Hindlimb muscle (tissue), 1 donor: Measurements from ENCODE around the gene BAIAP2. TPM values are rescaled to one million over a fixed set of nuclear protein-coding genes. Genes with fewer than 3 reads are reported as not detected.
A peak's percentile ranks its signal among the peaks of the same experiment; 100 is the strongest.

Experiments
- DNase-seq: peaks from one replicate; pipeline ENCODE4 v3.0.0-alpha.2; 2013
- polyA plus RNA-seq: library from polyadenylated mRNA; unstranded; fragments of 120-200 nt; gene quantifications from one replicate; pipeline ENCODE4 v1.2.1, GENCODE V29; 2013; ENCODE audit not compliant: insufficient read length

The BAIAP2 gene
- polyA plus RNA-seq, 1 donor, result 18.9 TPM

DNA sequence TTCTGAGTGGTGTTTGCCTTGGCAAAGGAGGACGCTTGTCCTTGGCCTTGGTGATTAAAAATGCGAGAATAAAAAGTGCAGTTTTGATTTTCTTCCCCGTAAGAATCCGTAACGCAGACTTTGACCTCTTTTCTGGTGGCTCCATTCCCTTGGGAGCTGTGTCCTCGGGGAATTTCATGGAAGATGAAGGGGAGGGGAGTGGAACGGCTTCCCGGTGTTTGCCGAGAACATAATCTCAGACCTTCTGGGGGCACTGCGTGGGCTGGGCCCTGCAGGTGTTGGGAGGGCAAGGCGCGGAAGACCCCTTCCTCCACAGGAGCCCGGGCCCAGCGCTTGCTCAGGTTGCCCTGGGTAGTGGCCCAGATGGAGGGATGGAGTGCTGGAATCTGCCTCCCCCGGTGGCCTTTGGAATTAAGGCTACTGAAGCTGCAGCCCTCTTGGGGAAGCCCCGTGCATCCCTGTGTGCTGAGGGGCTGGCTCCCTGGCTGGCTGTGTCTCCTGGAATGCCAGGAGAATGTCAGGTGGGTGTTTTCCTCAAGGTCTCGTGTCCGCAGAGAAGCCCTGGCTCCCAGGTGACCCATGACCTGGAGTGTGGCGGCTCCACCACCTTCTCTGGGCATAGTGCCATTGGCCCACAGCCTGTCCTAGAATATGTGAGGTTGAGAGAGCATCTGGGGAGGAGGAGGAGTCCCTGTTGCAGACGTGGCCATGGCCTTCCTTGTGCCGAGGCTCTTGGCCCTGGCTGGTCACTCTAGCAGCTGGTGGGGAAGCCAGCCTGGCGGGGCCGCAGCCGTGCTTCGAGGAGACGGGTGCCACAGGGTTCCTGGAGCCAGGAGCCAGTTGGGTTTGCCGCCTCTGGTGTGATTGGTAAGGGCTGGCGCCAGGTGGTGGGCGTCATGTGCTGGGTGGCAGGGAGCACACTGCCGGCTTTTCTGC lies 3.1 kb downstream of the BAIAP2 start:
- DNase-seq, result no peak

DNA sequence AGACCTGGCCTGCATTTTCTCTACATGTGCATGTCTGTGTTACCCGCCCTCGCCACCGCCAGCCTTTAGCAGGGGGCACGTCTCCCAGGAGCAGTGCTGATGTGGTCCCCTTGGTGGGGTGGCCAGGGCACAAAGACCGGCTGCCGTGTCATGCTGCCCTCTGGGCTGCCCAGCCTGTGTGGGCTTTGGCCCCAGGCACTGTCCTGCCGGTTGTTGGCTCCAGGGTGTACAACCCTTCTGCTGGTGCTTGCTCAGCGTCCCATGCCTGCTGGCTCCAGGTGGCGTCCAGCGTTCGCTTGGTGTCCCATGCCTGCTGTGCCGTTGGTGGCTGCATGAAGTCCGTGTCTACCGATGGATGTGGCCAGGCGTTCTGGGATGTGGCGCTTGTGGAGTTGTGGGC lies 4.1 kb downstream of the BAIAP2 start:
- DNase-seq, result no peak

DNA sequence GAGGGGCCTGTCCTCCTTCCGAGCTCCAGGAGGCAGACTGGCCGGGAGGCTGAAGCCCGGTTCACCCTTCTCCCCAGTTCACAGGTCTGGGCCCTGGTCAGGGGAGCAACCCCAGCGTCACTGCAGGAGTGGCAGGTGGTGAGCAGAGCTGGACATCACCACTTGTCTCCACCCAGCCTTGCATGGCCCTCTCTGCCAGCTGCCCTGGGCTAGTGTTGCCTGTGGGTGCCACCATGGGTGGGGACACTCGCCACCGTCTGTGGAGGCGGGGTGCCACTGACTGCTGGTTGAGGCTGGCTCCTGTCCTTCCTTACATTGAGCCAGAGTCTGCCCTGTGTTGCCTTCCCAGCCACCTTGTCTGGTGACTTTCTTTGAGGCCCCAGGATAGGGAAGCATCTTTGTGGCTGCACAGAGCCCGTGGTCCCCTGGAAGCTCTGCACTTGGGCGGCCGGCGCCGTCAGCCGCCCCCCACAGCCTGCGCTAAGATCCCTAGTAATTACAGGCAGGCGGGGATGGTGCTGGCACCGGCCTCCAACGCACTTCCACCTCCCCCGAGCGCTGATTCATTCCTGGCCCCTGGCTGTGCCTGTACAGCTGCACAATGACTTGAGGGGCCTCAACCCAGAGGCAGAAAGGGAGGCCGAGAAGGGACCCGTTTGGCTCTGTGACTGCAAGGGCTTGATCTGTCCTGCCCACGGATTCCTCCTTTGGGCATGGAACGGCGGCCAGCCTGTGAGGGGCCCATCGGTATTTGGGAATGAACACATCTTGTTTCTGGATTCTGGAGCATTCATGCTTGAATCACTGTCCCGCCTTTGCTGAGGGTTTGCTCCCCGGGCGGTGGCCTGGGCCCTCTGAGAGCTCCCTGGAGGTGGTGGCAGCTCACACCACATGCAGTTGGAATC lies 5.2 kb downstream of the BAIAP2 start:
- DNase-seq, result no peak

DNA sequence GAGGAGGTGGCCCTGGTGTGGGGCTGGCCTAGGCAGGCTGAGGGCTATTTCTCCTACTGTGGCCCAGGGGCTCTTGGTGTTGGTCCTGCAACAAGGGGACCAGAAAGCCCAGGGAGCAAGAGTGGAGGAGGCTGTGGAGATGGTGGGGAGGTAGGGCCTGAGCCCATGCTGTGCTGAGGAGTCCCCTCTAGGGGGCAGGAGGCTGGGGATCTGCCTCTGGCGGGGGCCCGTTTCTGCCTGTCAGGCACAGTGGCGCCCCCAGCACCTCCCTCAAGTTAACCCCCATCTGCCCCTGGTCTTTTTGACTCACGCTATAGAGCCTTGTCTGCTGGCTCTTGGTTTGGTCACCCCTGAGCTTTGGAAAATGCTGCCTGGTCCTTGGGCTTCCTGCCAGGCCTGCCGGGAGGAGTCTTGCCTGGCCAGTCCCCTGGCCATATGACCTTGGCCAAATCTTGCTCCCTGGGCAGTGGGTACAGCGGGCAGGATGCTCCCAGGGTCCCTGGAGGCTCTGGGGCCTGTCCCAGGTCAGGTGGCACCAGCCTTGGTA lies 5.9 kb downstream of the BAIAP2 start:
- DNase-seq, result no peak

DNA sequence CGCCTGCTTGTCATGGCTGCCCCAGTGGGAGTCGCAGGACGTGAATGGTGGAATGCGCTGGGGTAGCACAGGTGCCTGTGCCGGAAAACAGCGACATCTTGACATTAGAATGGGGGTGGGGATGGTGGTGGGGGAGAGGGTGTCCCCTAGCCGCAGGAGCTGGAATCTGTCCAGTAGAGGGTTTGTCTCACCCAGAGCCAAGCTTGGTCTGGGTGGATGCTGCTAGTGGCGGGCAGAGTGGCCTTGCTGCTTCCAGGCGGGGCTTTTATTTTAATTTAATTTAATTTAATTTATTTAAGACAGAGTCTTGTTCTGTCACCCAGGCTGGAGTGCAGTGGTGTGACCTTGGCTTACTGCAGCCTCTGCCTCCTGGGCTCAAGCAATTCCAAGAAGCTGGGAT lies 7.7 kb downstream of the BAIAP2 start:
- no peak for DNase-seq

DNA sequence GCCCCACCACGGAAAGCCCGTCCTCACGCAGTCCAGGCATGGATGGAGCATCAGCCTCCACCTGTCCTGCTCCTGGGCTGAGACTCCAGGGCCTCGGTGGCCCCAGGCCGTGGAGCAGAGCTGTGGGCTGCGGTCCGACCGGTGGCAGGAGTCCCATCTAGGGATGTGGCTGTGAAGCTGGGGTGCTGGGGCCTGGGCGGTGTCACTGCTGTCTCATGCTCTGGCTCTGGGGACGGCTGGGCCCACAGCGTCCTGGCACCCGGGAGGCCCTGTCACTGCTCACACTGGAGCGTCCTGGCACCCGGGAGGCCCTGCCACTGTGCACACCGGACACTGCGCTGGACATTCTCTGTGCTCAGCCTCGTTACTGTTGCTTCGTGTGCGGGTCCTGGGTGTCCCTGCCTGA lies 8.4 kb downstream of the BAIAP2 start:
- no peak for DNase-seq

DNA sequence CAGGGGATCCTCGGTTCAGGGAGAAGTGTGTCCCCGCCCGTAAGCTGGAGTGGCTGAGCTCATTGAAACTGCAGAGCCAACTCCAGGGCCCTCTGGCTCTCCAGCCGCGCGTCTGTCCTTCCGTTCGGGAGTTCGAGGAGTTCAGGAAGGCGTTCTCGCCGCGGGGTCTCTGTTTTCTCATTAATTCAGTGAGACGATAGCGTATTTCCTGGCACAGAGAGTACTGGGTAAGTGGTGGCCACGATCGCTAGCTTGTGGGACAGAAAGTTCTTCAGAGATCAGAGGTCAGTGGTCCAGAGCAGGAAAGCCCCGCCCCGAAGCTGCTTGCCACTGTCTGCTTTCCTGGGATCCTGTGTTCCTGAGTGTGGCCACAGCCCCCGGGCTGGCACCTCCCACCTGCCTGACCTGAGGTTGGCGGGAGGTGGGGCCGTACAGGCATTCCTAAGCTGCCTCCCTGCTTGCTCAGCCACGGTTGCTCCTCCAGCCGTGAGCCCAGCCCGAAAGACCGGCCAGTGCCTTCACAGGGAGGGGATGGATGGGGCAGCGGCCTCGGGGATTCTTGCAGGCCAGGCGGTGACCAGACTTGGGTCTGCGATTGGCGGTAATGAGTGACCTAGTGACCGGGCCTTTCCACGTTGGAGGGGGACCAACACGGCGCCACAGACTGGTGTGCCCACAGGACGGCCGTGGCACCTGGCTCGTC lies 8.9 kb downstream of the BAIAP2 start:
- no peak for DNase-seq

DNA sequence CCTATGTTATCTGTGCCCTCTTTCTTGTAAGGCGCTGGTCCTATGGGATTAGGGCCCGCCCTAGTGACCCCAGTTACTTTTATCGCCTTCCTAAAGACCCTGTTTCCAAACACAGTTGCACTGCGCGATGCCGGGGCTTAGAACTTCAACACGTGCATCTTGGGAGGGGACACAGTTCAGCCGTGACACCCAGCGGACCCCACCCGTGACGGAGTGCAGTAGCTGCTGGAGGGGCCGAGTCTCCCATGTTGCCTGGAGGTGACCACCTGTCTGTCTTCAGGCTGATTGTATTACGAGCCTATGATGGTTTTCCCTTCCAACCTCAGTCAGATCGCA lies 9.4 kb downstream of the BAIAP2 start:
- DNase-seq, result no peak

DNA sequence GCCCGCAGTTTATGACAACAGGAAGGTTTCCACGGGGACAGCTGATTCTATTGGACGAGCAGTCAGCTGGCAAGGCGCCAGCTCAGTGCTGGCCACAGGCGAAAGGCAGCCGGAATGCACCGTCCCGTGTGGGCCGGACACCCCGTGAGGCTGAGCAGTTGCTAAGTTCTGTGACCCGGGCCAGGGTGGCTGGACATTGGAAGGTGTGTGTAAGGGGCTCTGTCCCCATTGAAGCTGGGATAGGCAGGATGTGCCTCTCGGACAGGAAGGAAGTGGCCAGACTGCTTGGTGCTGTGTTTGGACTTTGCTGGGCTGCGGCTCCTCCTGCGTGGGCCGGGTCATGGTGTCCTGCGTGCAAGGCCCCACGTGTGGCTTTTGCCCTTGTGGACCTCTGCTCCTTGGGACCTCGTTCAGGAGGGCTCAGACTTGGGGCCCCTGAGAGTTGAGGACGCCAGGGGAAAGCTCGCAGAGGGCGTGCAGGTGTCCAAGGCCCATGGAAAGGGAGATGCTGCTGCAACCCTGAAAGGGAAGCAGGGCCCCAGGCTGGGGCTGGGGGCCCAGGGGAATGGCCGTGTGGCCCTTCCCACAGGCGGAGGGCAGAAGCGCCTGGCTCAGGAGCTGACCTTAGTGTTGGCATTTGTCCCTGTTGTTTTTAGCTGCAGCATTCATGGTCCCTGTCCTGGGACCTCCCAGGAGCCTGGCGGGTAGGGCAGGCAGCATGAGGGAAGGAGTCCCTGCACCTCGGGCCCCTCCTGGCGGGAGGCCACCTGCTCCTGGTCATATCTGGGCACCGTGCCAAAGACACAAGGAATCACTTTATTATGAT lies 10.0 kb downstream of the BAIAP2 start:
- DNase-seq, result peak; percentile 88

DNA sequence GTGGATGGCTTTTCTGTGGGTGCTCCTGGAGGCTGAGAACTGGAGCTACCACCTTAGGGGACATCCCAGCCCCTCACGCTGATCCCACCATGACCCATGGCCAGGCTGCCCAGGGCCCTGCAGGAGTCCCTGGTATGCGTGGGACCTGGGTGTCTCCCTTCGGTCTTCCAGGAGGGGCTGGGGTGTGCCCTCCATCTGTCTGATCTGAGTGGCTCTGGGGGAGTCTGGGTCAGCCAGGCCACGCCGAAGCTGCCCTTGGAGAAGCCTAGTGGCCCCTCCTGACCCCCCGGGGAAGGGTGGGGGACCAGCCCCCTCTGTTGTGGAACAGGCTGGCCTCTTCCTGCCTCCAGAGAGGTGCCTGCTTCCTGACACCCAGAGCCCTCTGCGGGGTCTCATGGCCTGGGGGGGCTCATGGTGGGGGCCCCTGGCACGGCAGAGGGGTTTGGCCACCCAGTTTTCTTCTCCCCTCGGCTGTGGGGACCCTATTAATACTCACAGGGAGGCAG lies 10.7 kb downstream of the BAIAP2 start:
- no peak for DNase-seq

DNA sequence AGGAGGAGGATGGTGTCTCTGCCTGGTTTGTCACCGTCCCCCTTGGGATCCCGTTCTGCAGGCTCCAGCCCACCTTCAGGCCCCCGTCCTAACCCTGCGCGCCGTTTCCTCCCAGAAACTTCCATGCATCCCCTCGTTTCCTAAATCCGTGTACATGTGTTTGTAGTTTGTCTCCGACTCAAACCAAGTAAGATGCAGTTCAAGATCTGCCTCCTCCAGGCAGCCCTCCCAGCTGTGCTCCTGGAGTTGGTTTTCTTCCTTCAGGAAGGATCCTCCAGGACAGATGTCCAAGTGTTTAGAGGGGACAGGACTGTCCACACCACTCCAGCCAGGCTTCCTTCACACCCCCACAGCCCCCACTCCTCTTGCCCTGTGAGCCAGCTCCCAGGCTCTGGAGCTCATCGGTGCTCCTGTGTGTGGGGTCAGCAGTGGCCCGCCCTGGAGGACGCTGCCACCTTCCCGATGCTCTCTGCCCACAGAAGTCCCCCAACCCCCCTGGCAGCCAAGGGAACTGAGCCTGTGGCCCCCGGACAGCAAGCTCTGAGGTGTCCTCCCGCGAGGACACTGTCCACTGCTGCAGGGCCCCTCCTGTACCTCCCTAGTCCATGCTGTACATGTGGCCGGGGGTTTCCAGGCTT lies 11.3 kb downstream of the BAIAP2 start:
- no peak for DNase-seq

DNA sequence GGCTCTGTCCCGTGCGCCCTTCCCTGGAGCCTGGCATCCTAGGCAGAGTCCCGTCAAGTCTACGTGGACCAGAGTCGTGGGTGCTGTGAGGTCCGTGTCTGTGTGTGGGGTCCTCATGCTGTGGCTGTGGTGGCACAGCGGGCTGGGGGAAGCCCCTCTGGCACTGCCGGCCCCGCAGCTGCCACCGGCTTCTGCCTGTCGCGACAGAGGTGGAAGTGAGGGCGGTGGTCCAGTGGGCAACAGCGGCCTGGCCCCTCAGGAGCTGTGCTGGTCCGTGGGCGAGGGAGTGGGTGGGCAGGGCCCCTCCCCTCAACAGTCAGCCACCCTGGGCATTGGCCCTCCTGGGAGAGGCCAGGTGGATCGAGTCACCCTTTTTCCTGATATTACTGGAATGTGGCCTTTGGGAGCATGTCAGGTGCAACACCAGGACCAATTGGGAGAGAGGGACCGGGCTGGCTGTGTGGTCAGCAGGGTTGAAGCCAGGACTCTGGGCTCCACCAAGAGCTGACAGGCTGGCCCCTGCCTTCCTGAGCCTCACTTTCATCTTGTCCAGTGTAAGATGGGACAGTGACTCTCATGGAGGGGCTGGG lies 11.9 kb downstream of the BAIAP2 start:
- DNase-seq, result no peak

DNA sequence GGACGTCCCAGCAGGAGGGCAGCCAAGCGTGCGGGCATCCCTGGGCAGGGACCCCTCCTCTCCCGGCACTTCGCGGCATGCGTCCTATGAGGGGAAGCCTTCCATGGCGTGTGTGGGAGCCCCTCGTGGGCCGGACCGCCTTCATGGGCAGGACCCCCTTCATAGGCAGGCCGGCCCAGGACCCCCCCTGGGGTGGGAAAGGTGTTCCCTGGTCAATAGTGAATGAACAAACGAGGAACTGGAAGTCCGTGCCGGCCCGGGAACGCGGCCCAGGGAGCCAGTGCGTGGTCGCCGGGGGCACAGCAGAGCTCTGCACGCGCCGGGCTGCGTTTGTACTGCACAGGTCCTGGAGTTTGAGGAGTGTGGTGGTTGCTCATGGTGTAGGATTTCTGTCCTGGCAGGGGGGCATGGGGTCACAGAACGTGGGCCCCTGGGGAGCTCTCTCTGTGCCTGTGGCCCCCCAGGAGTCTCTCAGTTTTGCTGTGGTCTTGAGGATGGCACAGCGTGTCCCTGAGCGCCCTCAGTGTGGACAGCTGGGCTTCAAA lies 13.9 kb downstream of the BAIAP2 start:
- no peak for DNase-seq

DNA sequence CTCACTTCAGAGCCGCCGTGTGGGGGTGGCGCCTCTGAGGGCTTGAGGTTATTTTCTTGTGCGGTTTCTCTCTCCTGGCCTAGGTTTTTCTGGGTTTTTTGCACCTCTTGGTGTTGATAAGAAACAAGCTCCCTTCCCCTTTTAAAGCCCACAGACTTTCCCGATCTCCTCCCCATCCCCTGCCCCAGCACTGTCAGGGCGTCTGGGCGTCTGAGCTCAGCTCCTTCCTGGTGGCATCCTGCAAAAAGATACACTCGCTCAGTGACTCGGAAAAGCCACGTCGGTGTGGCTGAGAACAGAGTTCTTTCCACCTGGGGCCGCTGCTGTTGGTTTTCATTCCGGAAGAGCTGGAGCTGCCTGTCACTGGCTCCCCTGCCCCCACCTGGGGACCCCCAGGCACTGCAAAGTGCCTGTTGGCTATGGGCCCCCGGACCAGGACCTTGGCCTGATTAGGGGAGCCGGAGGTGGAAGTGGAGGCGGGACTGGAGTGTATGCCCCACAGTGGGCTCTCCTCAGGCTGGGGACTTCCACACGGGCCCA lies 14.5 kb downstream of the BAIAP2 start:
- no peak for DNase-seq

DNA sequence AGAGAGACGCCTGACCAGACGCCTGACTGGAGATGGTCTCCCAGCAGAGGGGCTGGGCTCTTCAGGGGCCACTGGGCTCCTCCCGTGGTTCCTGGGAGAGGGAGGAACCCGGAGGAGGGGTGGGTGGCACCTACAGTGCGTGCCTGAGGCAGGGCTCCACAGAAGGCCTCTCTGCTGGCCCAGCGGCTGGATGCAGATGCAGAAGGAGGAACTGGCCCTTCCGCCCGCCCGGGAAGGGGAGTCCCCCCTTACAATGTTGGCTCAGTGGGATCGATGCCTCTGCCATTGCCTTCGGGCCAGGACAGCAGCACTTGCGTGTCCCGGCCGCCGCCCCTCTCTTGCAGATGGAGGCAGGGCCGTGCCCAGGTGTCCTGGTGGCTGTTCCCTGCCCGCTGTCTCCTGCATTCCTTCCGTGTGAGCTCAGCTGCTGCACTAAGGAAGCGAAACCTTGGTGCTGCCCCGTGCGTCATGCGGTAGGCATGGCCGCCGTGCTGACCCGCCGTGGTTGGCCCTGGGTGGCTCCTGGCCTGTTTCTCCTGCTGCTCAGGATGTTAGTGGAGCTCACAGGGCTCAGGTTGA lies 15.1 kb downstream of the BAIAP2 start:
- no peak for DNase-seq

DNA sequence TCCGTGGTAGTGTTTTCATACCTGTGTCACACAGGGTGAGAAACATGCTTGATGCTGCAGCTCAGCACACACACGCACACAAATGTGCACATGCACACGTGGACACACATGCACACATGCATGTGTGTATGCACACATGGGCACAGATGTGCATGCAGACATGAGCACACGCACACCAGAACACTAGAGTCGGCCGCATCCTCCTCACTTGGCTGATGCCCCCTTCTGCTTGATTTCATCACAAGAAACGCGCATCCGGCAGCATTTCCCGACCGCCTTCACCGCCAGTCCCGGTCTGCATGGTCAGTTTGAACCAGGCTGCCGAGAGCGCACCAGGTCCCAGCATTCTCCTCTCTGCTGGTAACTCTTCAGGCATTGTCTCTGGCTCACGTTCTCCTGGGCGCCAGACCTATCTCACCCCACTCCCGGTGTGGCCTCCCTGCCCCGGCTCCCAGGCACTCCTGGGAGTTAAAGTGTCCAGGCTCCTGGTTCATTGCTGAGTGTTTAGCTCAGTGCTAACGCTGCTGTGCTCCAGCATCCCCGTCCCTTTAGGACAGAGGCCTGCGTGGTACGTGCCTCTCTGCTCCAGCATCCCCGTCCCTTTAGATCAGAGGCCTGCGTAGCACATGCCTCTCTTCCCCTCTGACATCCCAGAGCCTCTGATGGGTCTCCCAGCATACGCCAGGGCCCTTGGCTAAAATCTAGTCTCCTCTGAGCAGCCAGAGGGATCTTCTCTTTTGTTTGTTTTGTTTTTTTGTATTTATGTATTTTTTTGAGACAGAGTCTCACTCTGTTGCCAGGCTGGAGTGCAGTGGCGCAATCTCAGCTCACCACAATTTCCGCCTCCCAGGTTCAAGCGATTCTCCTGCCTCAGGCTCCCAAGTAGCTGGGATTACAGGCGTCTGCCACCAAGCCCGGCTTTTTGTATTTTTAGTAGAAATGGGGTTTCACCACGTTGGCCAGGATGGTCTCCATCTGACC lies 16.0 kb downstream of the BAIAP2 start:
- DNase-seq, result no peak

DNA sequence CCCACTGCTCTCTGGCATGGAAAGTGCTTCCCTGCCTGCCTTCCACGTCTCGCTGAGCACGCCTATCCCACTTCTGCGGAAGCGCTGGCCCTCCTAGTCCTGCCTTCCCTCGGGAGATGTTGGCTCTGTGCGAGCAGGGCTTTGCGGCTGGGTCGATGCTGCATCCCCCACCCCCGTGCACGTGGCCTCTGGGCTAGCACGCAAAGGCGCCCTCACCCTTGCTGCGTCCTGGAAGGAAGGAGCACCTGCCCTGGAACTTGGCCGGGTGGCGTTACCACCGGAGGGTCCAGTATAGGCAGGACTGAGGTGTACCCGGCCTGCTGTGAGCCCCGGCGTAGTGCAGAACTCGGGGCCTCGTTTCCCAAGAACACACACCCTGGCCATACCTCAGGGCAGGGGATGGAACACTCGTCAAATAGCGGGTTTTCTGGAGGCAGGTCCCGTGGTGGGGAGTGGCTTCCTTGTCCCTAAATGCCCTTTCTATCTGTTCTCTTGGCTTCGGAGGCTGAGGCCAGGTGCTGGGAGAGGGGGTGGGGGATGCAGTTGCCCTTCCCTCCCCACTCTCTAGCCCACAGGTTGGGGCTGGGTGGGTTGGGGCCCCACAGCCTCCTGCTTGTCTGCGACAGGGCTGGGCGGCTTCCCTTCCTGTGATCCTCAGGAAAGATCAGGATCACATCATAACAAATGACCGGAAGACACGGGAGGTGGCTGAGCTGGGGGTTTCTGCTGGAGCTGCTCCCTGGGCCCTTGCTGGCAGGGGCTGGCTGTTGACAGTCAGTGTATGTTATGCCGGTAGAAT lies 17.4 kb downstream of the BAIAP2 start:
- no peak for DNase-seq
